Measurements from ENCODE around the gene LRRC36. TPM values are rescaled to one million over a fixed set of nuclear protein-coding genes. Genes with fewer than 3 reads are reported as not detected.
A peak's percentile ranks its signal among the peaks of the same experiment; 100 is the strongest.

LRRC36 gene
- total and polyA plus RNA-seq, 2 of the 13 experiments (the other 11 are each of a cell fraction or from before 2014, with no cell fraction given) = 0.12 to 0.15 TPM

- TF ChIP-seq, protein P1, sequence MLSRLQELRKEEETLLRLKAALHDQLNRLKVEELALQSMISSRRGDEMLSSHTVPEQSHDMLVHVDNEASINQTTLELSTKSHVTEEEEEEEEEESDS (CRISPR knock-in tag; IDR thresholded peaks at IDR 0.05; ENCODE audit: borderline replicate concordance) = no peak
- TF ChIP-seq, protein P2, sequence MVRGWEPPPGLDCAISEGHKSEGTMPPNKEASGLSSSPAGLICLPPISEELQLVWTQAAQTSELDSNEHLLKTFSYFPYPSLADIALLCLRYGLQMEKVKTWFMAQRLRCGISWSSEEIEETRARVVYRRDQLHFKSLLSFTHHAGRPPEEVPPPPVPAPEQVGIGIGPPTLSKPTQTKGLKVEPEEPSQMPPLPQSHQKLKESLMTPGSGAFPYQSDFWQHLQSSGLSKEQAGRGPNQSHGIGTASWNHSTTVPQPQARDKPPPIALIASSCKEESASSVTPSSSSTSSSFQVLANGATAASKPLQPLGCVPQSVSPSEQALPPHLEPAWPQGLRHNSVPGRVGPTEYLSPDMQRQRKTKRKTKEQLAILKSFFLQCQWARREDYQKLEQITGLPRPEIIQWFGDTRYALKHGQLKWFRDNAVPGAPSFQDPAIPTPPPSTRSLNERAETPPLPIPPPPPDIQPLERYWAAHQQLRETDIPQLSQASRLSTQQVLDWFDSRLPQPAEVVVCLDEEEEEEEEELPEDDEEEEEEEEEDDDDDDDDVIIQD (CRISPR knock-in tag; IDR thresholded peaks at IDR 0.05; ENCODE audit: low read depth) = no peak
- TF ChIP-seq ZNF230 (CRISPR knock-in tag; IDR thresholded peaks at IDR 0.05) = peak; percentile 65; the same call in 1 of the 2 replicates
- TF ChIP-seq HMG20B (CRISPR knock-in tag; conservative IDR thresholded peaks at IDR 0.05) = no peak
- TF ChIP-seq CBX1 (IDR thresholded peaks at IDR 0.05; ENCODE audit: low read depth) = no peak
- no peak for TF ChIP-seq ZSCAN9 (CRISPR knock-in tag; IDR thresholded peaks at IDR 0.05; ENCODE audit: borderline replicate concordance)
- peak; percentile 51; the same call in 1 of the 2 replicates for TF ChIP-seq TAF1 (CRISPR knock-in tag; IDR thresholded peaks at IDR 0.05)
- no peak for TF ChIP-seq NFYC (CRISPR knock-in tag; IDR thresholded peaks at IDR 0.05)
- no peak for TF ChIP-seq GATAD2A (CRISPR knock-in tag; IDR thresholded peaks at IDR 0.05)
- no peak for TF ChIP-seq ZNF776 (CRISPR knock-in tag; IDR thresholded peaks at IDR 0.05)
- no peak for TF ChIP-seq TRIM24 (CRISPR knock-in tag; IDR thresholded peaks at IDR 0.05)
- no peak for TF ChIP-seq FOXJ3 (CRISPR knock-in tag; IDR thresholded peaks at IDR 0.05; ENCODE audit: borderline replicate concordance)
- TF ChIP-seq ZNF44 (CRISPR knock-in tag; IDR thresholded peaks at IDR 0.05) = no peak
- TF ChIP-seq ZNF570 (CRISPR knock-in tag; IDR thresholded peaks at IDR 0.05; ENCODE audit: borderline replicate concordance) = no peak
- TF ChIP-seq PHF21A (CRISPR knock-in tag; IDR thresholded peaks at IDR 0.05) = no peak
- TF ChIP-seq JARID2 (CRISPR knock-in tag; IDR thresholded peaks at IDR 0.05; ENCODE audit: insufficient replicate concordance) = no peak
- no peak for TF ChIP-seq KDM5A (IDR thresholded peaks at IDR 0.05; ENCODE audit: borderline replicate concordance, low read length)
- TF ChIP-seq ZNF772 (CRISPR knock-in tag; IDR thresholded peaks at IDR 0.05) = peak; percentile 76
- TF ChIP-seq, protein P3, sequence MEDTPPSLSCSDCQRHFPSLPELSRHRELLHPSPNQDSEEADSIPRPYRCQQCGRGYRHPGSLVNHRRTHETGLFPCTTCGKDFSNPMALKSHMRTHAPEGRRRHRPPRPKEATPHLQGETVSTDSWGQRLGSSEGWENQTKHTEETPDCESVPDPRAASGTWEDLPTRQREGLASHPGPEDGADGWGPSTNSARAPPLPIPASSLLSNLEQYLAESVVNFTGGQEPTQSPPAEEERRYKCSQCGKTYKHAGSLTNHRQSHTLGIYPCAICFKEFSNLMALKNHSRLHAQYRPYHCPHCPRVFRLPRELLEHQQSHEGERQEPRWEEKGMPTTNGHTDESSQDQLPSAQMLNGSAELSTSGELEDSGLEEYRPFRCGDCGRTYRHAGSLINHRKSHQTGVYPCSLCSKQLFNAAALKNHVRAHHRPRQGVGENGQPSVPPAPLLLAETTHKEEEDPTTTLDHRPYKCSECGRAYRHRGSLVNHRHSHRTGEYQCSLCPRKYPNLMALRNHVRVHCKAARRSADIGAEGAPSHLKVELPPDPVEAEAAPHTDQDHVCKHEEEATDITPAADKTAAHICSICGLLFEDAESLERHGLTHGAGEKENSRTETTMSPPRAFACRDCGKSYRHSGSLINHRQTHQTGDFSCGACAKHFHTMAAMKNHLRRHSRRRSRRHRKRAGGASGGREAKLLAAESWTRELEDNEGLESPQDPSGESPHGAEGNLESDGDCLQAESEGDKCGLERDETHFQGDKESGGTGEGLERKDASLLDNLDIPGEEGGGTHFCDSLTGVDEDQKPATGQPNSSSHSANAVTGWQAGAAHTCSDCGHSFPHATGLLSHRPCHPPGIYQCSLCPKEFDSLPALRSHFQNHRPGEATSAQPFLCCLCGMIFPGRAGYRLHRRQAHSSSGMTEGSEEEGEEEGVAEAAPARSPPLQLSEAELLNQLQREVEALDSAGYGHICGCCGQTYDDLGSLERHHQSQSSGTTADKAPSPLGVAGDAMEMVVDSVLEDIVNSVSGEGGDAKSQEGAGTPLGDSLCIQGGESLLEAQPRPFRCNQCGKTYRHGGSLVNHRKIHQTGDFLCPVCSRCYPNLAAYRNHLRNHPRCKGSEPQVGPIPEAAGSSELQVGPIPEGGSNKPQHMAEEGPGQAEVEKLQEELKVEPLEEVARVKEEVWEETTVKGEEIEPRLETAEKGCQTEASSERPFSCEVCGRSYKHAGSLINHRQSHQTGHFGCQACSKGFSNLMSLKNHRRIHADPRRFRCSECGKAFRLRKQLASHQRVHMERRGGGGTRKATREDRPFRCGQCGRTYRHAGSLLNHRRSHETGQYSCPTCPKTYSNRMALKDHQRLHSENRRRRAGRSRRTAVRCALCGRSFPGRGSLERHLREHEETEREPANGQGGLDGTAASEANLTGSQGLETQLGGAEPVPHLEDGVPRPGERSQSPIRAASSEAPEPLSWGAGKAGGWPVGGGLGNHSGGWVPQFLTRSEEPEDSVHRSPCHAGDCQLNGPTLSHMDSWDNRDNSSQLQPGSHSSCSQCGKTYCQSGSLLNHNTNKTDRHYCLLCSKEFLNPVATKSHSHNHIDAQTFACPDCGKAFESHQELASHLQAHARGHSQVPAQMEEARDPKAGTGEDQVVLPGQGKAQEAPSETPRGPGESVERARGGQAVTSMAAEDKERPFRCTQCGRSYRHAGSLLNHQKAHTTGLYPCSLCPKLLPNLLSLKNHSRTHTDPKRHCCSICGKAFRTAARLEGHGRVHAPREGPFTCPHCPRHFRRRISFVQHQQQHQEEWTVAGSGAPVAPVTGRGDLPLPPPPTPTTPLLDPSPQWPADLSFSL (CRISPR knock-in tag; IDR thresholded peaks at IDR 0.05) = no peak
- TF ChIP-seq NR2F1 (CRISPR knock-in tag; IDR thresholded peaks at IDR 0.05) = no peak
- TF ChIP-seq MED1 (CRISPR knock-in tag; IDR thresholded peaks at IDR 0.05) = peak; percentile 30; the same call in 1 of the 2 replicates
- TF ChIP-seq, protein P4, sequence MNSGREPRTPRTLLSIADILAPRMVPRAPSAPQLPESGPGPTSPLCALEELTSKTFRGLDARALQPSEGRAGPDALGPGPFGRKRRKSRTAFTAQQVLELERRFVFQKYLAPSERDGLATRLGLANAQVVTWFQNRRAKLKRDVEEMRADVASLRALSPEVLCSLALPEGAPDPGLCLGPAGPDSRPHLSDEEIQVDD (CRISPR knock-in tag; IDR thresholded peaks at IDR 0.05; ENCODE audit: borderline replicate concordance) = peak; percentile 80; the same call in 1 of the 2 replicates
These were observed 89.5 kb downstream of the LRRC36 start, which contains the start of gene ZDHHC1 (continued) for GRCh38 chr16:67415872-67416793.
